Adrenal gland (tissue), 5 donors: ENCODE data around the gene KDM1B.

Experiments used
- CTCF ChIP-seq, 6 experiments: fragments of 450-650 bp in 4 of 6; fragments of 200-600 bp in 2 of 6; sonication (generic) in 1 of 6; IDR thresholded peaks; 1 replicate in 5 of 6; 2 replicates in 1 of 6; pipeline versions ENCODE4 v1.5.1 to v1.8.0; 2016 to 2021; ENCODE audit warnings: antibody characterized with exemption in 6 of 6, mild to moderate bottlenecking in 2 of 6, moderate library complexity in 1 of 6
- POLR2A ChIP-seq, 2 donors: fragments of 450-650 bp; IDR thresholded peaks; one replicate each; pipeline ENCODE4 v1.6.1; 2017; ENCODE audit warnings: antibody characterized with exemption in 2 of 2, mild to moderate bottlenecking in 2 of 2, moderate library complexity in 1 of 2
- donor health status: DM: no; HTN: no; CAD: no.

- TF ChIP-seq CTCF (IDR thresholded peaks at IDR 0.05) (no peak), POLR2A (IDR thresholded peaks at IDR 0.05) (no peak)
These were observed 36.9 kb upstream of the KDM1B start for GRCh38 chr6:18118330-18118729.
